ENCODE measurements around the gene LTF. TPM values are rescaled to one million over a fixed set of nuclear protein-coding genes. Genes with fewer than 3 reads are reported as not detected.
A peak's percentile ranks its signal among the peaks of the same experiment; 100 is the strongest.

Gene LTF
- total RNA-seq, 6 experiments from 2014 or later = 0.19 to 3.6 (median 2.0) TPM

- Histone ChIP-seq H3K4me1 (peaks cover 0 to 1% (median under 1%) of the 10 kb centered on the region in 4 donors), H3K9me3 (no peaks in the 10 kb centered on the region), H3K27me3 (no peaks in the 10 kb centered on the region), H3K27ac (no peak overlapping the region), H3K4me3 (no peak overlapping the region), H3K36me3 (no peaks in the 10 kb centered on the region)
- intact Hi-C loops (cut with DNase I) = no loop called here
- 78% methylated on average over 2 of the region's 2 CpGs for WGBS (ENCODE audit: insufficient coverage, low coverage, low lambda C conversion rate, missing lambda C conversion rate)
- no peak for TF ChIP-seq POLR2A (IDR thresholded peaks at IDR 0.05)
- no peak for TF ChIP-seq CTCF (IDR thresholded peaks at IDR 0.05)
- peak in 1 of 3 donors; percentile 11 for DNase-seq
- no peak for ATAC-seq
These were observed 19.1 kb upstream of the LTF start for GRCh38 chr3:46483825-46484224.

GRCh38 chr3:46482632-46483350 lies 18.1 kb upstream of the LTF start:
- no peak for ATAC-seq
- H3K4me3 ChIP-seq = no peak overlapping the region
- H3K36me3 ChIP-seq = no peaks in the 10 kb centered on the region
- no CpG with 5 or more reads among the region's 1 CpG for WGBS (ENCODE audit: insufficient coverage, low coverage, low lambda C conversion rate, missing lambda C conversion rate)
- no peaks in the 10 kb centered on the region for H3K9me3 ChIP-seq
- peak in 1 of 3 donors; percentile 6 for DNase-seq
- no peaks in the 10 kb centered on the region for H3K27me3 ChIP-seq
- no peak for TF ChIP-seq CTCF (IDR thresholded peaks at IDR 0.05)
- no peak for TF ChIP-seq POLR2A (IDR thresholded peaks at IDR 0.05)
- no peaks in the 10 kb centered on the region for H3K4me1 ChIP-seq
- intact Hi-C loops (cut with DNase I) = no loop called here
- H3K27ac ChIP-seq = no peak overlapping the region

GRCh38 chr3:46481636-46482035 lies 16.9 kb upstream of the LTF start:
- H3K9me3 ChIP-seq = no peaks in the 10 kb centered on the region
- DNase-seq (no peak), ATAC-seq (no peak)
- H3K27ac ChIP-seq = no peak overlapping the region
- no peaks in the 10 kb centered on the region for H3K36me3 ChIP-seq
- intact Hi-C loops (cut with DNase I) = no loop called here
- TF ChIP-seq CTCF (IDR thresholded peaks at IDR 0.05) (no peak), POLR2A (IDR thresholded peaks at IDR 0.05) (no peak)
- no peaks in the 10 kb centered on the region for H3K4me1 ChIP-seq
- no peaks in the 10 kb centered on the region for H3K27me3 ChIP-seq
- 83% methylated on average over 4 of the region's 4 CpGs for WGBS (ENCODE audit: insufficient coverage, low coverage, low lambda C conversion rate, missing lambda C conversion rate)
- H3K4me3 ChIP-seq = no peak overlapping the region

- no peaks in the 10 kb centered on the region for H3K36me3 ChIP-seq
- ATAC-seq (no peak), DNase-seq (peak in 1 of 3 donors; percentile 31)
- no peaks in the 10 kb centered on the region for H3K4me1 ChIP-seq
- no peaks in the 10 kb centered on the region for H3K27me3 ChIP-seq
- H3K4me3 ChIP-seq = no peak overlapping the region
- no peak for TF ChIP-seq POLR2A (IDR thresholded peaks at IDR 0.05)
- TF ChIP-seq CTCF (IDR thresholded peaks at IDR 0.05) = no peak
- no peaks in the 10 kb centered on the region for H3K9me3 ChIP-seq
- intact Hi-C loops (cut with DNase I) = no loop called here
- no peak overlapping the region for H3K27ac ChIP-seq
- WGBS (ENCODE audit: insufficient coverage, low coverage, low lambda C conversion rate, missing lambda C conversion rate) = 67% methylated on average over 5 of the region's 6 CpGs
These were observed 15.9 kb upstream of the LTF start for GRCh38 chr3:46480491-46481195.

All from right lobe of liver (tissue), 6 donors.